Activated CD4-positive, CD25-positive, alpha-beta regulatory T cell (primary cell): ENCODE measurements around the gene MAPKBP1.
A peak's percentile ranks its signal among the peaks of the same experiment; 100 is the strongest.

Experiments
- DNase-seq, 4 experiments: peaks; one replicate each; lab custom pipeline; 2025; lab: John Stamatoyannopoulos, UW

Gene MAPKBP1

GRCh38 chr15:41809526-41810220, 35.4 kb downstream of the MAPKBP1 start:
- no peak for DNase-seq

GRCh38 chr15:41810651-41811431, 36.6 kb downstream of the MAPKBP1 start:
- no peak for DNase-seq

DNA sequence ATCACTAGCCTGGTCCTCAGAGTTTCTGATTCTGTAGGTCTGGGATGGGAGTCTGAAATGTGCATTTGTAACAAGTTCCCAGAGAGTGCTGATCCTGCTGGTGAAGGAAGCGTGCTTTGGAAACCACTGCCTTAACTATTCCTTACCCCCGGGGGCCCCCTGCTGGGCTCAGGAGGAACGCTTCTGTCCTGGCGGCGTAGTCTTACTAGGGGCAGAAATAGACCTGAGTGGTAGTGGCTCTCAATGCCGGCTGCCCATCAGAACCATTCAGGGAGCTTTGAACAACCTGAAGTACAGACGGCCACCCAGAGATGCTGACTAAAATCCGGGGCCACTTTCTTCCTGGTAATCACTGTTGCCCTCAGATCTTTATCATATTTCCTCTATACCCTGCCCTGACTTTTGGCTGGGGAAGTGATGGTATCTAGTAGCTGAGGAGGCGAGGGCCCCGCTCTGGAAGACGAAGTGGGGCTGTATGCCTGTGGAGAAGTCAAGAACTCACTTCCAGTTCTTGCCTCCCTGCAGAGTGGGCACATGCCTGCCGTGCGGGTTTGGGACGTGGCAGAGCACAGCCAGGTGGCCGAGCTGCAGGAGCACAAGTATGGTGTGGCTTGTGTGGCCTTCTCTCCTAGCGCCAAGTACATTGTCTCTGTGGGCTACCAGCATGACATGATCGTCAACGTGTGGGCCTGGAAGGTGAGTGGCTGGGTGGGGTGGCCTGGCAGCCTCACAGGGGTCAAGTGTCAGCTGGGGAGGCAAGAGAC, 37.3 kb downstream of the MAPKBP1 start:
- peak; percentile 34 to 58 (median 48) for DNase-seq

GRCh38 chr15:41812820-41813375, 38.6 kb downstream of the MAPKBP1 start:
- no peak for DNase-seq

DNA sequence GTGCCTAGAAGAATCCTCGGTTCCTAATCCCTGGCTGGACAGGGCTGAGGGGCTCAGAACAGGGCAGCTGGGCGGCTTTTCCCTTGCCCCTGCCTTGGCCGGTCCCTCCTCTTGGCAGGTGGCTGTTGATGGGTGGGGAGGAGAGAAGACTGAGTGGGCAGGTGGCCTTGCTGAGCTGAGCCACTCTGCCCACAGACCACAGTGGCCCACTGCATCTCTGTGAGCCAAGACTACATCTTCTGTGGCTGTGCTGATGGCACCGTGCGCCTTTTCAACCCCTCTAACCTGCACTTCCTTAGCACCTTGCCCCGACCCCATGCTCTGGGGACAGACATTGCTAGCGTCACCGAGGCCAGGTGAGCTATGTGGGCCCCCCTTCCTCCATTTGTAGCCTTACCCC, 39.1 kb downstream of the MAPKBP1 start:
- DNase-seq = no peak

GRCh38 chr15:41814534-41814933, 40.2 kb downstream of the MAPKBP1 start:
- no peak for DNase-seq

- DNase-seq = no peak
These were observed 42.5 kb downstream of the MAPKBP1 start for GRCh38 chr15:41816788-41817187.

DNA sequence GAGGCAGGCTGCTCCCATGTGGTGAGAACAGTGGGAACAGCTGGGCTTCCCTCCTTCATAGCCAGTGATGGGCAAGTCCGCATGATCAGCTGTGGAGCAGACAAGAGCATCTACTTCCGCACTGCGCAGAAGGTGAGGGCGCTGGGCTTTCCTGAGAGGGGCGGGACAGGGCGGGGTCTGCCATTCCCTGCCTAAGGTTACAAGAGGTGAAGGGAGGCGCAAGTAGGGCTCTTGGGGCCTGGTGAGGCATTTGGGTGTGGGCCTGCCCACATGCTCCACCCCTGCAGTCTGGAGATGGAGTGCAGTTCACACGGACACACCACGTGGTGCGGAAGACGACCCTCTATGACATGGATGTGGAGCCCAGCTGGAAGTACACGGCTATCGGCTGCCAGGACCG, 43.0 kb downstream of the MAPKBP1 start:
- DNase-seq = no peak

DNA sequence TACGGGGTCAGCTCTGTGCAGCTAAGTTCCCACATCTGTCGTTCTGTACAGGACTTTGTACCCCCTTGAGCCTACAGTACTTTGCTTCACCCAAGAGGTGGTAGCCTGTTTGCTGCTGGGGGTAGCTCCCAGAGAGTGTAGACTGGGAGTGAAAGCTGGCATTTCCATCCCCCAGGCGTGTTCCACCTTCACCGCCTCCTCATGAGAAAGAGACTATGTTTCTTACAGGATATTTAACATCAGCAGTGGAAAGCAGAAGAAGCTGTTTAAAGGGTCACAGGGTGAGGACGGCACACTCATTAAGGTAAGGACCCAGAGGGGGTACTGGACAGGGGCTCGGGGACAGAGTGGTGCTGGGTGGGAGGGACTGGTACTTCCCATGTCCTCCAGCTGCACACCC, 43.5 kb downstream of the MAPKBP1 start:
- no peak for DNase-seq

DNA sequence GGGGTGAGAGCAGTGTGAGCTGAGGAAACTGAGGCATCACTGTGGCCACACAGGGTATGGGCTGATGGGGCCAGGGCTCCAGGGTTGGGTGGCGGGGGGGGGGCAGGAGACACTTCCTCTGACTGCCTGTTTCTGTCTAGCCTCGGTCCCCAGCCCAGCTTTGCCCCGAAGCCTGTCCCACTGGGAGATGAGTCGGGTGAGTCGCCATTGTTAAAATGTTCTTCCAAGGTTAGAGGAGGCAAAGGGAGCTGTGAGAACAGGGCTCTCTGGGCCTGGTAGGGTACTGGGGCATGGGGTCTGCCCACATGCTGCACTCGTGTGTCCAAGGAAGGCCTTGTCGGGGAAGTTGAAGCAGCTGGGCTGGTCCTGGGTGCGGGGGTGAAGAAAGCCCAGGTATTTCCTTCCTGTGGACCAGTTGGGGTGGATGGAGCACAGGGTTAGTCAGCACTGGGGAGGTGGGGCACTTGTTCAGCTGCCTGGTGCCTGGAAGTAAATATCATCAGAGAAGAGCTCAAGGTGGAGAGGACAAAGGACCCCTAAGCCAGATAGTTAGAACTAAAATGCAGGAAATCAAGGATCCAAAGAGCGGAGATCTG, 45.3 kb downstream of the MAPKBP1 start:
- no peak for DNase-seq

DNA sequence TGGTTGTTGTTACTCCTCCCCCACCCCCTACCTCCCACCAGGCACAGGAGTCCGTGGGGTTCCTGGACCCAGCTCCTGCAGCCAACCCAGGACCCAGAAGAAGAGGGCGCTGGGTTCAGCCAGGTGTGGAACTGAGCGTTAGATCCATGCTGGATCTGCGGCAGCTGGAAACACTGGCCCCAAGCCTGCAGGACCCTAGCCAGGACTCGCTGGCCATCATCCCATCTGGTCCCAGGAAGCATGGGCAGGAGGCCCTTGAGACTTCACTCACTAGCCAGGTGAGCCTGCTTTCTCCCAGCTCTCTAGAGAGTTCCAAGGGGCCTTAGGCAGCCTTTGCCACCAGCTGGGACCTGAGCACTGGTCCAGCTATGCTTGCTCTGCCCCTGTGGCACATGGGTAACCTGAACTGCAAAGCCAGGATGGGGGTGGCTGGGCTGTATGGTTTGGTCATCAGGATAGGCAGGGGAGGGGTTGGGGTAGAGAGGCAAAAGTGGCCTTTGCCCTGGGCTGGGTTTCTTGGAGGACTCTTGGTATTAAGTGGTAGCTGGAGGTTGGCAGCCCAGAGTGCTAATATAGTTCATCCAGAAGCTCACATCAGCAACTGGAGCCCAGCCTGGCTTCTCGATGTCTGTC, 46.6 kb downstream of the MAPKBP1 start:
- no peak for DNase-seq

- DNase-seq = no peak
These were observed 47.5 kb downstream of the MAPKBP1 start for GRCh38 chr15:41821831-41822230.

- DNase-seq = no peak
These were observed 48.2 kb downstream of the MAPKBP1 start for GRCh38 chr15:41822471-41822870.

- no peak for DNase-seq
These were observed 48.7 kb downstream of the MAPKBP1 start for GRCh38 chr15:41822957-41823356.

DNA sequence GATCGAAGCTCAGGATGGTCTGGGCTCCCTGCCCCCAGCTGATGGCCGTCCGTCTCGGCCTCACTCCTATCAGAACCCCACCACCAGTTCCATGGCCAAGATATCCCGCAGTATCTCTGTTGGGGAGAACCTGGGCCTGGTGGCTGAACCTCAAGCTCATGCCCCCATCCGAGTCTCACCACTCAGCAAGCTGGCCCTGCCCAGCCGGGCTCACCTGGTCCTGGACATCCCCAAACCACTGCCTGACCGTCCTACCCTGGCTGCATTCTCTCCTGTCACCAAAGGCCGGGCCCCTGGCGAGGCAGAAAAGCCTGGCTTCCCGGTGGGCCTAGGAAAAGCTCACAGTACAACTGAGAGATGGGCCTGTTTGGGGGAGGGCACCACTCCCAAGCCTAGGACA, 49.2 kb downstream of the MAPKBP1 start:
- DNase-seq = no peak

- DNase-seq = no peak
These were observed 49.9 kb downstream of the MAPKBP1 start for GRCh38 chr15:41824062-41824745.

- no peak for DNase-seq
These were observed 50.9 kb downstream of the MAPKBP1 start for GRCh38 chr15:41825145-41825544.

DNA sequence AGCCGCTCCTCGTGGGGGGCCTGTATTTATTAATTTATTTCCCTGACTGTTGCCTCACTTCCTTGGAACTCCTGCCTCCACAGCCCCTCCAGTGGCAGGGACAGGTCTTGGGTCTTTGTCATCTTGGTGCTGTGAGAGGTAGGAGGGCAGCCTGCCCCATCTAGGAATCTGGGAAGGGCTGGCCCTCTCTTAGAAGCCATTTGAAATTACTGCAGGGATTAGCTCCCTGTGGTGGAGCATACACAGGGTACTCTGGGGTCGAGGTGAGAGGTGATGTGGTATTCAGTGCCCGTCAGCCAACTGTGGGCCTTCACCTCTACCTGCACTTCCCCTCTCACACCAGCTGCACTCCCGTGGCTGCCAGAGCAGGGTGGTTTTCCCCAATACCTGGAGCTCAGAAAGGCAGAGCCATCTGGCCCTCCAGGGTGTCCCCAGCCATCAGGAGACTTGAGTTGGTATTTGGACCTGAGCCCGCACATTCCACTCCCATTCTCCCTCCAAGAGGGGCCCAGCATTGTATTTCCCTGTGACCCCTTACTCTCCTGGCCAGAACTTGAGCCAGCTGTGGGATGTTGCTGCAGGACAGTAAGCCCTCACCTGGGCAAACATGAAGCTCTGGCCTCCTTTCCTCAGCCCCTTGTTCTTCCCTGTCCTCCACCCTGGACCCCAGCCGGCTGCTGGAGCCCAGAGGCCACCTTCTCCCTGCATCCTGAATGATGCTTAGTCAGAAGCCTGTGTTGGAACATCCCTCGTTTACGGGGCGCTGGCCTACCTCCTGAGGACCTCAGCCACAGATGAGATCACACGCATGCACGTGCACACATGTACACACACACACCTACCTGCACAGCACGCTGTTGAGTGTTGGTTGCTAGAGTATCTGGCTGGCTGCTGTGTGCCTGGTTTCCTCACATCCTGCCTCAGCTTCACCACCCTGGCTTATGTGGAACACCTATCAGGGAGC, 51.6 kb downstream of the MAPKBP1 start:
- DNase-seq = no peak

DNA sequence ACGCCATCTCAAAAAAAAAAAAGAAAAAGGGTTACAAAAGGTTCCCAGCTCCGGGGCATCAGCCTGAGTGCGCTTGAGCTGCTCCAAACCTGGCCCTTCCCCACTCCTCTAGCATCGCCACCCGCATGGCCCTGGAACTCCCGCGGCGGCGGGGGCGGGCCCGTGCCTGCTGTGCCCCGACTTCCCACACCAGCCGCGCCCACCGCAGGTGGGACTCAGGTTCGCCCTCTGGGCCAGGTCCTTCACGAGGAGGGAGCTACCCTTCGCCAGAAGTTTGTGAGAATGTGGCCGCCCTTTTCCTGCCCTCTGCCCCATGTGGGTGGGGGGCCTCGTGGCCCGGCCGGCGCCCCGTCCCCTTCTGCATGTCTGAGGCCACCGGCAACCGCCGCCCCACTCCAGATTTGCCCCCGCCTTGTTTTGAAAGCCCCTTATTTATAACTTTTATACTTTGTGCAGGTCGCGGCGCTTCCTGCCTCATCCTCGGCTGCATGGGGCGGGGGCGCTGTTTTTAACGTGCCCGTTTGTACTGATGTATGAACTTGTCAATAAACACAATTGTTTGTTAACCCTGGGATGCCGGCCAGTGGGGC, 53.1 kb downstream of the MAPKBP1 start:
- no peak for DNase-seq
